GM18505 (cell line): ENCODE measurements around the gene SLC22A3.
"Not testable (repeated sequence)": the region's sequence is repeated elsewhere in the genome, so short reads cannot be mapped to it uniquely, and the experiment has no call there.

ENCODE experiments used
- ATAC-seq: cut with Tn5 transposase; IDR thresholded peaks from one replicate; pipeline ENCODE4 v1.9.1; 2021; ENCODE audit not compliant: unreplicated experiment
- POLR2A ChIP-seq: IDR thresholded peaks from 4 replicates; pipeline ENCODE4 v1.6.1; 2011; ENCODE audit warnings: borderline replicate concordance; ENCODE audit not compliant: insufficient read depth, insufficient read length; ENCODE audit errors: extremely low read depth

Gene SLC22A3

DNA sequence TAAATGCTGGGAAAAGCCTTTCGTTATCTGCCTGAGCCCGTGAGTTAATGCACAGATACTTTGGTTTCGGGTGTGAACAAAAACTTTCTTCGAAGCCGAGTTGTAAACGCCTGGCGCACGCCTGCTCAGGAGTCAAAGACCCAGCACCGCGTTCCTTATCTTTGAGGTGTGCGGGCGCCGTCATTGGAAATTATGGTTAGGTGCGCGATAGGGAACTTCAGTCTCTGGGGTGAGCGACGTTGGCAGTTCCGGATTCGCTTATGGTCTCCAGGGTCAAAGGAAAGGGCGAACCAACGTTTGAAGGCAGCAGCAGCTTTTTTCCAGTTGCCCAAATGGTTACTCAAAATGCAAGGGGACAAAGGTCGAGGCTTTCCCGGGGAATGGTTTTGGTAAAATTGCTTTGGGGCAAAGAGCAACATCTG, 853 bp downstream of the SLC22A3 start:
- no peak for ATAC-seq
- no peak for TF ChIP-seq POLR2A

DNA sequence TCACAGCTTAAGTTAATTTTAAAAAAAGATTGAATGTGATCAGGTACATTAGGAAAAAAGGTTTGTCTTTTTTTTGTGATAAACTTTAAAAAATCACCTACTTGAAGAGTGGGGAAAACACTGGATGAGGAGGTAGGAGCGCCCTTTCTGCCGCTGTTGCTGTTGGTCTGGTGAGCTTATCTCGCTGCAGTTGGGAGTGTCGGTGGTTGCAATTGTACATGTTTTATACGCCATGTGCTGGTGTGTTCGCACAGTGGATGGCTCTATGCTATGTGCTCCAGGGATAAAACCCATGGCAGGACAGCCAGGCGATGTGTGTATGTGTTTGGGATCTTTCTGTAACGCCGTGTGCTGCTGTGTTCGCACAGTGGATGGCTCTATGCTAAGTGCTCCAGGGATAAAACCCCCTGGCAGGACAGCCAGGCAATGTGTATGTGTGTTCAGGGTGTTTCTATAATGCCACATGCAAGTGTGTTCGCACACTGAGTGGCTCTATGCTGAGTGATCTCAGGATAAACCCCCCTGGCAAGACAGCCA, 1.7 kb downstream of the SLC22A3 start:
- ATAC-seq = no peak
- TF ChIP-seq POLR2A = no peak

DNA sequence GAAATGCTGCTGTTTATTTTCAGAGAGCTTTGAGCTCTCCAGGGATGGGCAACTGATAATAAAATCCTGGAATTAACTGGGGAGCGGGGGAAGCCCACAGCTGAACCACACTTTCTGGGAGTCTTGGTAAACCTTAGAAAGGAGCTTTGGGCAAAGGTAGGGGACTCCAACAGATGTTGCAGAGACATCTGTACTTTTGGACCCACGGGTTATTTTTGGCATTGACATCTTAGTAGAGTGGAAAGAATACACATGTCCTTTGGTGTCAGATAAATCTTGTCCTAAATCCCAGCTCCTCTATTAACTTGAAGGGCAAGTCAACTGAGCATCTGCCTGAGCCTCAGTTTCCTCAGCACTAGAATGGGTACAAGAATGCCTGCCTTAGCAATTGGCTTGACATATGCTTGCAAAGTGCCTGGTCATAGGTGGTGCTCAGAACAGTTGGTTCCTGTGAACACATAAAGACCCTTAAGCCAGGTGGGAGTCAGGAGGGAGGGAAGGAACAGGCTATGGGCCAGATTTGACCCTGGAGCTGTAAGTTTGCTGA, 5.8 kb downstream of the SLC22A3 start:
- TF ChIP-seq POLR2A = no peak
- ATAC-seq = no peak

DNA sequence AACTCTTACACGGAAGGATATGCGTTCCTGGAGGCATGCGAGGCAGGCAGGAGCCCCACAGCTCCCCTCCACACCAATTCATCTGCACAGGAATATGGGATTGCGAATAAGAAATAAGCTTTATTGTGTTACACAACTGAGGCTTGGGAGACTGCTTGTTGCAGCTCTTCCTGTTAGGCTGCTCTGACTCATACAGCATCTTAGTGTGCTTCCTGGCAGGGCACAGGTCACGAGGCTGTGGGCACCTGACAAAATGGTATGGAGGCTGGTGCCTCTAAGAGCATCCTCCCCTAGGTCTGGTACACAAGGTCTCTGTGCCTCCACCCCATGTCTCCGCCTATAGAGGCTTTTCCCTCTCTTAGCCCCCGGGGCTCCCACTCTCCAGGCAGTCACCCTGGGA, 6.8 kb downstream of the SLC22A3 start:
- TF ChIP-seq POLR2A = no peak
- ATAC-seq = no peak

DNA sequence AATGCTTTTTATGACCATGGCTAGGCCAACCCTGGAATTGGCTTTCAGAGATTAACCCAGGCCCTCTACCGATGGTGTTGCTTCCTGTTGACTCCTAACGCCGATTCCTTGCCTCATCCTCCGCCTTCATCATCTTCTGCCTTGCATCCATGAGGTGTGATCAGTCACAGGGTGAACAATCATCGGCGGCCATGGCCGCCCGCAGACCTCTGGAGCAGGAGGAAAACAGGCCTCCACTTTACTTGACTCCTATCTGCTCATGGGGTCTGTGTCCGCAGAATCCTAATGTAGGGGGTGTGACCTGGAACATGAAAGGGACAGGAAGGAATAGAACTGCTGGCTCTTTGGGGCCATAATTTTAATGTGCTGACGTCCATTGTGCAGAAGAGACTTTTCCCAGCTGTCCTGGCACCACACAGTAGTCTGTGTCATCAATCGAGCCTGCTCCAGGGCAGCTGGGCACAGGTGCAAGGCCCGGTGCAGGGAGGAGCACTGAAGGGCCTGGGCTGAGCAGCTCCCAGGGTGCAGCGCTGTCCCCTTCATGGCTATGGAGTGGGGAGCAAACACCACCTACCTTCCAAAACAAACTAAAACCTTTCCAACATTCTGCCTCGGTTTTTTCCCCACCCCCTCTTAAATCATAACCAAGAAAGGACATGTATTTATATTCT, 8.0 kb downstream of the SLC22A3 start:
- no peak for ATAC-seq
- no peak for TF ChIP-seq POLR2A

DNA sequence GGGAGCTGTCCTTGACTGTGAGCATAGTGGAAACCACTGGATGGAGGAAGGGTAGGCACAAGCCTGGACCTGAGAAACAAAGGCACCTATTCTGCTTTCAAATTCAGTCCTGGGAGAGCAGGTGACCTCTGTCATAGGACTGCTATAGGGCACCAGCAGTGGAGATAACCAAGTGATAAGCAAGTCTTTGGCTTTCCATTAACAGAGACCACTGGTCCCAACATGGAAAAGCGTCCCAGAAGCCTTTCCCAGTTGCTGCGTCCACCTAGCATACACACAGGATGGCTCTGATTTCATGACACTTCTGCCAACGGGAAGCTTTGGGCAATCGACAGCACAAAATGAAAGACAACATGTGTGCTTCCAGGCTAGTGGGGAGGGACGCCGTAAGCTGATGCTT, 8.9 kb downstream of the SLC22A3 start:
- TF ChIP-seq POLR2A = no peak
- no peak for ATAC-seq

DNA sequence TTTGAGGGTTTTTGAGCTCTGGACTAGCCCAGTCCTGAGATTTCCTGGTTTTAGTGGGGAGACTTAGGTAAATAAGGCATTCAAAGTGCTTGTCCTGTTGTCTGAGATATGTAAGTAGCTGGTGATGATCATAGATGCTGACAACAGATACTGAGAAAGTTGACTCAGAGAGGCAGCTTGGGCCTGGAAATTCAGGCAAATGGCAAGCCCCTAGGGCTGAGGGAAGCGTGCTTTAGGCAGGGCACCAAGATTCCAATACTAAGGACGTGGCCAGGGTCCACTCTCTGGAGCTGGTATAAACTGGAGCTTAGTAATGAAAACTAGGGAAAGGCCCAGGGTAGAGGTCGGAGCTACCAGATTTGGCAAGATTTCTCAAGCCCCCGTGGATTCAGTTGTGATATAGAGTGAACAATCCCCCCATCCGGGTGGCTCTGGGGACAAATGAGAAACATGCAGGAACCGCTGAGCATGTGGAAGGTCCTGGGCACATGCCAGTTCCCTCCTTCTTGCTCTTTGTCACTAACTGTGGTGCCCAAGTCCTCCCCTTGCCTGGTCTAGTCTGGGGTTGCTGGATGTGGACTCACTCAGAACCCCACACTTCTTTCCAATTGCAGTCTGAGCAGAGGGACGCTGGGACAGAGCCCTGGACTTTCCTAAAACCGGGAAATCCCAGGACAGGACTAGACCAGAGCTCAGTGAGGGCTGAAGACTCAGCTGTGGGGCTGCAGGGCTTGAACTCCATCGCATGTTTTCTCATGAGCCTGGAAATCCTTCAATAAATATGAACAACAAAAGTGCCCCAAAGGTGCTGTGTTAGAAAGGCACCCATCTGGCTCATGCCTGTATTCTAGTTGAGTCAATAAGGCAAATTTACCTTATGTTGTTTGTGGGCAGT, 10.3 kb downstream of the SLC22A3 start:
- no peak for ATAC-seq

DNA sequence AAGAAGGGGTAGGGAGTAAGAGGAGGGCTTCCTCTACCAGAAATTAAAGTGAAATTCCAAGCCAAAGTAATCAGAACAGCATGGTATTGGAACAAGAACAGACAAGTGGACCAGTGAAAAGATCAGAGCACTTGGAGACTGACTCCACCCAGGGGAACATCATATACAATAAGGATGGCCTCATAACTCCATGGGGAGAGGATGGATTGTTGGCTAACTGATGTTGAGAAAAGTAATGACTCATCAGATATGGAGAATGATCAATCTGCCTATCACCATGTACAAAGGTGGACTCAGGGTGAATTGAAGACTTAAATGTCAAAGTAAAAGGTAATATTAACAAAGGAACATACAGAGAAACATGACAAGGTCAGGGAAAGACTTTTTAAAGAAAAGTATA, 12.8 kb downstream of the SLC22A3 start:
- TF ChIP-seq POLR2A = no peak
- ATAC-seq = no peak

More for the DNA sequence above, 10.3 kb downstream of the SLC22A3 start:
- TF ChIP-seq POLR2A = no peak

DNA sequence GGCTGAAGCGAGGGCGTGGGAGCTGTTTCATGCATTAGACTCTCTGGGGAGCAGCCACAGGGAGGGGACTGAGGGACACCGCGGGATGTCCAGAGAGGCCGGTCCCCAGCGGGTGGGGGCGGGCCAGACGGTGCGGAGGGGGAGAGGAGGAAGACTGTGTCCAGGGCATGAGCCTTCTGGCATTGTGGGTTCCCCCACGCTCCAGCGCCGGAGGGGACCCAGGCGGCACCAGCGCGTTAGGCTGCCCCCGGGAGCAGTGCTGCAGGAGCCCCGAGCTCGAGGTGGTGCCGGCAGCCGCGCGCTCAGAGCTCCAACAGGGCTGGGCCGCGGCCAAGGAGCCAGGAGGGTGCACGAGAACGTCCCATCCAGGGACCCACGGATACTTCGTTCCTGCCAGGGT, 14.4 kb downstream of the SLC22A3 start:
- no peak for ATAC-seq
- no peak for TF ChIP-seq POLR2A

DNA sequence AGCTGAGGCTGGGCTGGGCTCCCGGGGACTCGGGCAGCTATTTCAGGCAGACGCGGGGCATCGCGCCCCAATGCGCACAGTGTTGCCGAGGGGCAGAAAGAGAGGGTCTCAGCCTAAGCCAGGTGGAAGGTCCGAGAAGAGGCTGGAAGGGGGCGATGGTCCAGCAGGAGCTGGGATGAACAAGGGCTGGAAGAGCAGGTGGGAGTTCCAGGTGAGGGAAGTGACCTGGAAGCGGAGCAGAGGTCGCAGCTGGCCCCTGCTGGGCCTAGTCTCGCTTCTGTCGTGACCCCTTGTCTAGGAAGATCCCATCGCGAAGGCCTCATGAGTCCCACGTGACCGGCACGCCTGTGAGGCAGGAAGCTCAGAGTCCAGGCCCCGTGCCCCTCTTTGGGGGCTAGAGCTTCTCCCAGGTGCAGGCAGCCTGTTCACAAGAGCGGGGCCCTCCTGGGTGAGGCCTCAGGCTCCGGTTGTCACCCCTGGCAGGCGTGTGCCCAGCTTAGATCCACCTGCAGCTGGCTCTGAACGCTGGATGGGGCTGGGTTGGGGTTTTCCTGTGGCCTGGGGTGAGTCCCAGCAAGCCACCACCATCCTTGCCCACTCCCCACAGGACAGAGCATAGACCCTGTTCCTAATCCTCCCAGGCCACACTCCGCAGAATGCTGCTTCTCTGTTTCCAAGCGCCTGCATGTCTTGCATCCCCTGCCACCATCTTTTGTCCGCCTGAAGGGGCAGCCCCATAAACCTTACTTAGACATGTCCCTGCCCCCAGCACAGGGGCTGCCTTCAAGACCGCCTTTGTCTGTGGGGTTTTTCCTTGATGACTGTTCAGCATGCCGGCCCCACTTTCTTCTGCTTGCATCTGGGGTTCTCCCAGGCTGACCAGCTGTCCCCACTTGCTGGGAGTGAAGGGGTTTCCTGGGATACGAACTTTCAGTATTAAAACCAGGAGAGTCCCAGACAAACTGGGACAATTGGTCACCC, 15.1 kb downstream of the SLC22A3 start:
- no peak for ATAC-seq
- no peak for TF ChIP-seq POLR2A

DNA sequence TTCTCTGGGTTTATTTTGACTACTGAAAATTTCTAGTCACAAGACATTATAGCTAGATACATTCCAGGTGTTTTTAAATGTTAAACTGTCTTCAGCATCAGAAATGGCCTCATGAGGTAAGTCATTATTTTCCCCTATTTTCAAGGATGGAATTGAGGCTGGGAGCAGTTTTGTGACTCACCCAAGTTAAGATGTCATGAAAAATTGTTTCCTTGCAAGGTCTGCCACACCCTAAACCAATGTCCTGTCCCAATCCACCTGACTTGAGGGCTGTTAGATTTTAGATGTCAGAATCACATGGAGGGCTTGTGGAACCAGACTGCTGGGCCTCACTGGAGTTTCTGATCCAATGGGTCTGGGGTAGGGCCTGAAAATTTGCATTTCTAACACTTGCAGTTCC, 16.9 kb downstream of the SLC22A3 start:
- ATAC-seq = no peak
- no peak for TF ChIP-seq POLR2A

DNA sequence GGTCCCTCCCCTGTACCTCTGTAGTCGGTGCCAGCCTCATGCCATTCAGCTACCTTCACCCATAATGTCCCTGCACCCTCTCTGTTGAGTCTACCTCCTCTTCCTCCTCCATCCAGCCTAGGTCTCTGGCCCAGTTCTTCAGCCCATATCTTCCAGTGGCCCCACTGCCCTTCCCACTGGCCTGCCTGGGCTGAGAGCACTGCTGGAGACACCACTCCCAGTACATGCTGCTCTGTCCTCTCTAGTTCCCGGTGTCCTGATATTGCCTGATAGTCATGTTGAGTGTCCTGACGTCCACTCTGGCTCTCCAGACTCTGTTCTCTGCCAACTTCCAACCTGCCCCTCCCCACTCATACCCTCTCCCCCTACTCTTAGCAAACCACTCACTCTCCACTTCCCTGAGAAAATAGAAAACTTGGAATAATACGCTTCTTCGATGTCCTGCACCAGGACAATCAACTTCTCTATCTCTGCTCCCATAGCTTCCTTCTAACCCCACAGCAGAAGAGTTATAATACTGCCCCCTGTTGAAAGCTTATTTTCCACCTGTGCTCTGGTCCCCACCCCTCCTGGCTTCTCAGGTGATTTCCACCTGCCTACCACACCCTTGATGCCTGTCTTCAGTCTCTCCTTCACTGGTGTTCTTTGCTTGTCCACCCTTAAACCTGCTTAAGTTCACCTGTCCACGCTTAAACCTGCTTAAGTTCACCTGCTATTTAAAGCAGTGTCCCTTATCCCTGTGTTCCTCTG, 19.8 kb downstream of the SLC22A3 start:
- ATAC-seq = no peak
- TF ChIP-seq POLR2A = no peak

DNA sequence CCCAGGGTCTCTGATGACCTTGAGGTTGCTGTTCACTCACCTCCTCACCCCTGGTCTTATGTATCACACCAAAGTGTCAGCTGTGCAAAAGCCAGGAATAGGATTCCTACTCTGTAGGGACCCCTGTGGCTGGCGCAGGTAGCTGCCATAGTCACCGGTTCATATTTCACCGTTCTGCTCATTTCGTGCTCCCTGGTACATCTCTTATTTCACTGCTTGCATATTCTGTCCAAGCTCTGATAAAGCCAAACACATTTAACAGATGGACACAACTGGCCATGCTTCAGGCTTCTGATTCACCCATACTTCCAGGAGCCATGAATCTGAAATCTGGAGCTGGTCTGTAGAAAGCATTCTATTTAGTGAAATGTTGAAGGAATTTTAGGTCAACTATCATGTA, 20.5 kb downstream of the SLC22A3 start:
- no peak for TF ChIP-seq POLR2A
- ATAC-seq = no peak

DNA sequence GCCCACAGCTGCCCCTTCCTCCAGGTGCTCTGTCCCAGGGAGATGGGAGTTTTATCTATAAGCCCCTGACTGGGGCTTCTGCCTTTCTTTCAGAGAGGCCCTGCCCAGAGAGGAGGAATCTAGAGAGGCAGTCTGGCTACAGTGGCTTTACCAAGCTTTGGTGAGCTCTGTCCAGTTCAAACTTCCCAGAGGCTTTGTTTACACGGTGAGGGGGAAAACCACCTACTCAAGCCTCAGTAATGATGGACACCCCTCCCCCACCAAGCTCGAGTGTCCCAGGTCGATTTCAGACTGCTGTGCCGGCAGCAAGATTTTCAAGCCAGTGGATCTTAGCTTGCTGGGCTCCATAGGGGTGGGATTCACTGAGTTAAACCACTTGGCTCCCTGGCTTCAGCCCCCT, 25.4 kb downstream of the SLC22A3 start:
- not testable (repeated sequence) for ATAC-seq
